Neural progenitor cell (in vitro differentiated cells): ENCODE results near the gene CACNA2D4.

ENCODE experiments used
- CTCF ChIP-seq: fragments of 200-600 bp; sonication (generic); IDR thresholded peaks from 2 replicates; pipeline ENCODE4 v1.5.1; 2017; ENCODE audit warnings: antibody characterized with exemption, mild to moderate bottlenecking
- EZH2phosphoT487 ChIP-seq: fragments of 200-600 bp; sonication (generic); IDR thresholded peaks from 2 replicates; pipeline ENCODE4 v1.6.1; 2017; ENCODE audit warnings: antibody characterized with exemption

GRCh38 chr12:1821805-1822204, 96.6 kb downstream of the CACNA2D4 start:
- no peak for TF ChIP-seq CTCF
- no peak for TF ChIP-seq EZH2phosphoT487
